ENCODE data around the gene HDAC3.

DNA sequence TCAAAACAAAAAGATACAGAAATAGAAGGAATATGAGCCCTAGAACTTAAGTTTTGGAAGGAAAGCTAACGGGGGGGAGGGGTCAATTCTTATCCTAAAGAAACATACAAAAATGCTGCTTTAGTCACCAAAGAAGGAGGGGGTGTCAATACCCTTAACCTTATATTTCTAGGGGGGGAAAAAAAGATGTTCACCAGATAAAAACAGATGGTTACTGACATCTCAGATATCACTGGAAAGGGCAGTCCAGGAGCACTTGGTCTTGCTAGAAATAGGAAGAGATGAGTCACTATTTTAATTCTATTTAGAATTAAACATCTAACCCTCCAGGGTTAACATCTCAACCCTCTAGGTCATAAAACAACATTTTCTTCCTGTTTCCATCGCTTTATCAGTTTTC, 19.5 kb downstream of the HDAC3 start:
- TF ChIP-seq, protein P1, sequence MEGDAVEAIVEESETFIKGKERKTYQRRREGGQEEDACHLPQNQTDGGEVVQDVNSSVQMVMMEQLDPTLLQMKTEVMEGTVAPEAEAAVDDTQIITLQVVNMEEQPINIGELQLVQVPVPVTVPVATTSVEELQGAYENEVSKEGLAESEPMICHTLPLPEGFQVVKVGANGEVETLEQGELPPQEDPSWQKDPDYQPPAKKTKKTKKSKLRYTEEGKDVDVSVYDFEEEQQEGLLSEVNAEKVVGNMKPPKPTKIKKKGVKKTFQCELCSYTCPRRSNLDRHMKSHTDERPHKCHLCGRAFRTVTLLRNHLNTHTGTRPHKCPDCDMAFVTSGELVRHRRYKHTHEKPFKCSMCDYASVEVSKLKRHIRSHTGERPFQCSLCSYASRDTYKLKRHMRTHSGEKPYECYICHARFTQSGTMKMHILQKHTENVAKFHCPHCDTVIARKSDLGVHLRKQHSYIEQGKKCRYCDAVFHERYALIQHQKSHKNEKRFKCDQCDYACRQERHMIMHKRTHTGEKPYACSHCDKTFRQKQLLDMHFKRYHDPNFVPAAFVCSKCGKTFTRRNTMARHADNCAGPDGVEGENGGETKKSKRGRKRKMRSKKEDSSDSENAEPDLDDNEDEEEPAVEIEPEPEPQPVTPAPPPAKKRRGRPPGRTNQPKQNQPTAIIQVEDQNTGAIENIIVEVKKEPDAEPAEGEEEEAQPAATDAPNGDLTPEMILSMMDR (conservative IDR thresholded peaks at IDR 0.05; ENCODE audit: low read depth, low read length), result no peak
- TF ChIP-seq EZH2 (IDR thresholded peaks at IDR 0.05; ENCODE audit: low read length, unreplicated experiment), result no peak
- no peak for TF ChIP-seq EZH2phosphoT487 (IDR thresholded peaks at IDR 0.05; ENCODE audit: borderline replicate concordance, low read length)

Measured in PC-3 (cell line).